PFSK-1 (cell line): ENCODE results near the gene TOMM6.

Experiments used
- POLR2AphosphoS5 ChIP-seq: IDR thresholded peaks from 2 replicates; pipeline ENCODE4 v1.6.1; 2012; ENCODE audit warnings: low read depth, mild to moderate bottlenecking, control low read depth, low read length, moderate library complexity
- SIN3A ChIP-seq: IDR thresholded peaks from 2 replicates; pipeline ENCODE4 v1.6.1; 2012; ENCODE audit warnings: mild to moderate bottlenecking, low read length, moderate library complexity, borderline replicate concordance; ENCODE audit not compliant: insufficient read depth
- TAF1 ChIP-seq: IDR thresholded peaks from 2 replicates; pipeline ENCODE4 v1.6.1; 2012; ENCODE audit warnings: low read length, control low read depth, borderline replicate concordance; ENCODE audit not compliant: insufficient read depth
- TF ChIP-seq, protein P1 (sequence below), 2 experiments: IDR thresholded peaks; 2 replicates each; pipeline versions ENCODE4 v1.6.1 to v1.8.0; 2011 to 2012; ENCODE audit warnings: low read depth in 2 of 2, low read length in 2 of 2, control low read depth in 1 of 2, inconsistent platforms in 1 of 2, mild to moderate bottlenecking in 1 of 2, moderate library complexity in 1 of 2; ENCODE audit not compliant: insufficient read depth in 1 of 2

DNA sequence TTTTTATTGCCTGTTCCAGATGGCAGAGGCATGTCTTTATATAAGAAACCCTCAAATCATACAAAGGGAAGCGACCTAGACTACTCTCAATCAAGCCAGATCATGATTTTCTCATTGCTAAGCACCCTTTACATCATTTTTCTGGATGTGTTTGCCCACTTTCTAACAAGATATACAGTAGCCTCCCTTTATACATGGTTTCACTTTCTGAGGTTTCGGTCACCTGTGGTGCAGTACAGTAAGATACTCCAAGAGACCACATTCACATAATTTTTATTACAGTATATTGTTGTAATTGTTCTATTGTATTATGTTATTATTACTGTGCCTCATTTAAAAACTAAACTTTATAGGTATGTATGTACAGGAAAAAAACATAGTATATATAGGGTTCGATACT, 23.6 kb downstream of the TOMM6 start:
- TF ChIP-seq, protein P1, sequence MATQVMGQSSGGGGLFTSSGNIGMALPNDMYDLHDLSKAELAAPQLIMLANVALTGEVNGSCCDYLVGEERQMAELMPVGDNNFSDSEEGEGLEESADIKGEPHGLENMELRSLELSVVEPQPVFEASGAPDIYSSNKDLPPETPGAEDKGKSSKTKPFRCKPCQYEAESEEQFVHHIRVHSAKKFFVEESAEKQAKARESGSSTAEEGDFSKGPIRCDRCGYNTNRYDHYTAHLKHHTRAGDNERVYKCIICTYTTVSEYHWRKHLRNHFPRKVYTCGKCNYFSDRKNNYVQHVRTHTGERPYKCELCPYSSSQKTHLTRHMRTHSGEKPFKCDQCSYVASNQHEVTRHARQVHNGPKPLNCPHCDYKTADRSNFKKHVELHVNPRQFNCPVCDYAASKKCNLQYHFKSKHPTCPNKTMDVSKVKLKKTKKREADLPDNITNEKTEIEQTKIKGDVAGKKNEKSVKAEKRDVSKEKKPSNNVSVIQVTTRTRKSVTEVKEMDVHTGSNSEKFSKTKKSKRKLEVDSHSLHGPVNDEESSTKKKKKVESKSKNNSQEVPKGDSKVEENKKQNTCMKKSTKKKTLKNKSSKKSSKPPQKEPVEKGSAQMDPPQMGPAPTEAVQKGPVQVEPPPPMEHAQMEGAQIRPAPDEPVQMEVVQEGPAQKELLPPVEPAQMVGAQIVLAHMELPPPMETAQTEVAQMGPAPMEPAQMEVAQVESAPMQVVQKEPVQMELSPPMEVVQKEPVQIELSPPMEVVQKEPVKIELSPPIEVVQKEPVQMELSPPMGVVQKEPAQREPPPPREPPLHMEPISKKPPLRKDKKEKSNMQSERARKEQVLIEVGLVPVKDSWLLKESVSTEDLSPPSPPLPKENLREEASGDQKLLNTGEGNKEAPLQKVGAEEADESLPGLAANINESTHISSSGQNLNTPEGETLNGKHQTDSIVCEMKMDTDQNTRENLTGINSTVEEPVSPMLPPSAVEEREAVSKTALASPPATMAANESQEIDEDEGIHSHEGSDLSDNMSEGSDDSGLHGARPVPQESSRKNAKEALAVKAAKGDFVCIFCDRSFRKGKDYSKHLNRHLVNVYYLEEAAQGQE (IDR thresholded peaks at IDR 0.05; ENCODE audit: insufficient read depth in 1 of 2, low read depth in 2 of 2, low read length in 2 of 2) = no peak
- TF ChIP-seq POLR2AphosphoS5 = no peak
- no peak for TF ChIP-seq SIN3A
- TF ChIP-seq TAF1 = no peak
